Fibroblast of pulmonary artery (primary cell): ENCODE data around the gene SDK2.

ENCODE experiments used
- DNase-seq: peaks from one replicate; pipeline ENCODE4 v3.0.0-alpha.2; 2010; ENCODE audit warnings: low read depth
- H3K4me3 ChIP-seq: replicated peaks from 2 replicates; pipeline ENCODE4 v1.5.1; 2011; ENCODE audit warnings: low read depth, mild to moderate bottlenecking, control low read depth, low read length, moderate library complexity
- TF ChIP-seq, protein P1 (sequence below): IDR thresholded peaks from 2 replicates; pipeline ENCODE4 v1.5.1; 2011; ENCODE audit warnings: mild to moderate bottlenecking, control low read depth, low read length, inconsistent platforms; ENCODE audit errors: missing control alignments

SDK2 gene

DNA sequence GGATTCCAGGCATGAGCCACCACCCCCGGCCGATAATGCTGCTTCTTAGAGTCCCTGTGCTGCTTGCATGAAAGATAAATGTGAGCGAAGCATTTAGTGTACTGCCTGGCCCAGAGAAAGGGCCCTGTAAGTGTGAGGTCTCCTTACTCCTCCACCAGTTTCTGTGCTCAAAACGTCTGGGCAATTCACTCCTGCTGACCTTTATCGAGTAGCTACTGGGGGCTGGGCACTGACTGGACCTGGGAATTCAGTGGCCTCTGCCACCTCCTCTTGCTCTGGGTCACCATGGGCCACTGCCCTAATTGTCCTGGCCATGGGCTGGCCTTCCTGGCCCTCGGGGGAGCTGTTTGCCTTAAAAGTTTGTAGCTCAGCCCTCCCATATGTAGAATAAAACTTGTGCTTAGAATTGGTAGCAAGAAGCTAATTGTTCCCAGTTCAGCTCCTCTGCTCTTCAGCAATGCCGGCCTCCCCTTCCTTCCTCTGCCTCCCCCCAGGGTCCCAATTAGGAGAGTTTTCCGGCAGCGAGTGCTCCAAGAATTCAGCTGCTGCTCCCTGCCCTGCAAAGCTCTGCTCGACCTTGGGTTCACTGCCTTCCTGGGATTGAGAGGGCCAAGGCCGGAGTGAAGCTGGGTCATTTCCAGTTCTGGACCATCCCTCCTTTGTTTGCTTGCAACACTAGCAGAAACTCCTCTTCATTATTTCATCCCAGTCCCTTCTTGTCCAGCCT, 233.5 kb downstream of the SDK2 start:
- DNase-seq, result no peak
- TF ChIP-seq, protein P1, sequence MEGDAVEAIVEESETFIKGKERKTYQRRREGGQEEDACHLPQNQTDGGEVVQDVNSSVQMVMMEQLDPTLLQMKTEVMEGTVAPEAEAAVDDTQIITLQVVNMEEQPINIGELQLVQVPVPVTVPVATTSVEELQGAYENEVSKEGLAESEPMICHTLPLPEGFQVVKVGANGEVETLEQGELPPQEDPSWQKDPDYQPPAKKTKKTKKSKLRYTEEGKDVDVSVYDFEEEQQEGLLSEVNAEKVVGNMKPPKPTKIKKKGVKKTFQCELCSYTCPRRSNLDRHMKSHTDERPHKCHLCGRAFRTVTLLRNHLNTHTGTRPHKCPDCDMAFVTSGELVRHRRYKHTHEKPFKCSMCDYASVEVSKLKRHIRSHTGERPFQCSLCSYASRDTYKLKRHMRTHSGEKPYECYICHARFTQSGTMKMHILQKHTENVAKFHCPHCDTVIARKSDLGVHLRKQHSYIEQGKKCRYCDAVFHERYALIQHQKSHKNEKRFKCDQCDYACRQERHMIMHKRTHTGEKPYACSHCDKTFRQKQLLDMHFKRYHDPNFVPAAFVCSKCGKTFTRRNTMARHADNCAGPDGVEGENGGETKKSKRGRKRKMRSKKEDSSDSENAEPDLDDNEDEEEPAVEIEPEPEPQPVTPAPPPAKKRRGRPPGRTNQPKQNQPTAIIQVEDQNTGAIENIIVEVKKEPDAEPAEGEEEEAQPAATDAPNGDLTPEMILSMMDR, result no peak
- H3K4me3 ChIP-seq, result no peak overlapping the region

DNA sequence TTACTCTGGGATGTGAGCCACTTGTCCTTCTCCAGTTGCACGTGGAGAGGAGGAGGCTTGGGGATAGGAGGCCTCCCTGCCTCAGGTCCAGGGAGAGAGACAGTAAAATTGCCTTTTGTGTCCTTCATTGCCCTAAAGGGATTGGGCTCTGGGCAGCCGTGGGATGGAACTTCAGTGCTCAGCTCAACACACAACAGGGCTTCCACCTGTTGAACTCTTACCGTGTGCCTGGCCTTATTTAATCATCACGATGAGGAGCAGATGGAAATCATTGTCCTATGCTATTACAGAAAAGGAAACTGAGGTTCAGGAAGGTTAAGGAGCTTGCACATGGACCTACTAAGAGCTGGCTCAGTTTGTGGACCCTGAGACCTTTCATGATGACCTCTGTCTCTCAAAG, 240.0 kb downstream of the SDK2 start:
- TF ChIP-seq, protein P1, result no peak
- no peak overlapping the region for H3K4me3 ChIP-seq
- DNase-seq, result no peak

DNA sequence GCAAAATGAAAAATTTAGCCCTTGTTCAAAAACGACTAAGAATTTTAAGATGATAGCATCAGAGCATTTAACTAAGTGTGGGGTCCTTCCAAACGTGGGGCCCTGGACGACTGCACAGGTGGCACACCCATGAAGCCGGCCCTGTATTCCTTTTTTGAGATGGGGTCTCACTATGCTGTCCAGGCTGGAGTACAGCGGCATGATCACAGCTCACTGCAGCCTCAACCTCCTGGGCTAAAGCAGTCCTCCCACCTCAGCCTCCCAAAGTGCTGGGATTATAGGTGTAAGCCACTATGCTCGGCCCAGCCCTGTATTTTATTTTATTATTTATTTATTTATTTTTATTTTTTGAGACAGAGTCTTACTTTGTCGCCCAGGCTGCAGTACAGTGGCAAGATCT, 241.8 kb downstream of the SDK2 start:
- no peak overlapping the region for H3K4me3 ChIP-seq
- no peak for DNase-seq
- TF ChIP-seq, protein P1, result no peak

DNA sequence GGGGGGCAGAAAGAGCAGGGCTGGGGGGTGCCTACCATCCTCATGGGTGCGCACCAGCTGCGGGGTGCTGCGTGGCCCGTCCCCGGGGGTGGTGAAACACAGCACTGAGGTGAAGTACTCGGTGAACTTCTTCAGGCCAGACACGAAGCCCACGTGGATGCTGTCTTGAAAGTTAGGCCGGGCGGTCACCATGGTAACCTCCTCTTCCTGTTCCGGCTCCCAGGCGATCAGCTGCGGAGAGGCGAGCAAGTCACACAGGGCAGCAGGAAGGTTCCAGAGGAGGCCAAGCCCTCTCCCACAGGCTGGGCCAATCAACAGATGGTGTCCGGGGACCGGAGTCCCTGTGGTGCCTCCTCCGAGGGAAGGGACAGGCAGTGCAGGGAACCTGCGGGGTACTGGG, 242.3 kb downstream of the SDK2 start:
- TF ChIP-seq, protein P1, result no peak
- peak; percentile 32 for DNase-seq
- no peak overlapping the region for H3K4me3 ChIP-seq

DNA sequence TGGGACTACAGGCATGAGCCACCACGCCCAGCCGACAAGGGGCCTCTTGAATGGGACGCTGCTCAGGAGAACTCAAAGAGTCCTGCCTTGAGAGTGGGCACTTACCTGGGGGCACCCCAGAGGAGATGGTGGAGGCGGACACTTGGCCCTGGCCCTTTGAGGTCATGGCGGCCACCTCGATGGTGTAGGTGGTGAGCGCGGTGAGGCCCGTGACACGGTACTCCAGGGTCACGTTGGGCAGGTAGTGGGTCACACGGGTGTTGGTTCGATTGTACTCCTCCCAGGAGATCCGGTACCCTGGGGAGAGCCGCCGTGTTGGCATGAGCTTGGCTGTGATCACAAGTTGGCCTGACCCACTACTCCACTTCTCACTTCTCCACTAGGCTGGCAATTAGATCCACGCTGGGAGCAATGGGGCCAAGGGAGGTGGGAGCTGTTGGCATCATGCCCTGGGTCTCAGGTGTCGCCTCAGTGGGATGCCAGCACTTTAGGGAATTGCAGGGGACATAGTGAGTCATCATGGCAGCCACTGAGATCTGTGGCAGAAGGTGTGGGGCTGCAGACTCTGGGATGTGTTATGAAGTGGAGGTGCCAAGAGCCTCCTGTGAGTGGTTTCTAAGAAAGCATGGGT, 243.2 kb downstream of the SDK2 start:
- H3K4me3 ChIP-seq, result no peak overlapping the region
- TF ChIP-seq, protein P1, result no peak
- no peak for DNase-seq

DNA sequence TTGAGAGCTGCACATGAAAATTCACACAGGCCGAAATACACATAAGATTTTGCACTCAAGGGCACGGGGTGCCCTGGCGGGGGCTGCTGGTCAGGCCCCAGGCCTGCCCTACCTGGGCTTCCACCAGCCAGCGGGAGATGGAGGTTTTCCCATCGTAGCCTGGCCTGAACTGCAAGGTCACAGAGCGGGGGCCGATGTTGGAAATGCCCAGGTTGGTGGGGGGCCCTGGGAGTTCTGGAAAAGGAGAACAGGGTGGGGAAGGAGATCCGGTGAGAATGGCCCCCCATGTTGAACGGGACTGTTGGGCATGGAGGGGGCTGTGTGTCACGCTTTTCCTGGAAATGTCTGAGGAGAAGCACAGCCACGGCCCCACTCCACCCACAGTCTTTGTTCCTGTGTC, 245.2 kb downstream of the SDK2 start:
- TF ChIP-seq, protein P1, result no peak
- no peak for DNase-seq
- H3K4me3 ChIP-seq, result no peak overlapping the region
